Heart left ventricle (tissue), 16 donors: Measurements from ENCODE around the gene ALK. TPM values are rescaled to one million over a fixed set of nuclear protein-coding genes. Genes with fewer than 3 reads are reported as not detected.

Source experiments
- ATAC-seq, 4 donors: fragments of 200-7000 bp; cut with Tn5 transposase; one replicate each; pipeline ENCODE4 v1.9.1; 2020 to 2022; ENCODE audit warnings: moderate library complexity in 4 of 4, mild to moderate bottlenecking in 3 of 4, moderate number of reproducible peaks in 1 of 4
- DNase-seq, 5 donors: peaks; one replicate each; pipeline ENCODE4 v3.0.0-alpha.2; 2020
- H3K27ac ChIP-seq, 12 donors: fragments of 200-600 bp; sonication (generic) in 4 of 12; one replicate each; pipeline versions ENCODE4 v1.5.0 to v1.8.0; 2016 to 2022; ENCODE audit warnings: mild to moderate bottlenecking in 2 of 12
- H3K27me3 ChIP-seq, 9 donors: fragments of 200-600 bp; sonication (generic) in 2 of 9; one replicate each; pipeline versions ENCODE4 v1.5.1 to v1.8.0; 2016 to 2022; ENCODE audit warnings: mild to moderate bottlenecking in 3 of 9
- H3K36me3 ChIP-seq, 9 donors: fragments of 200-600 bp; sonication (generic) in 2 of 9; one replicate each; pipeline versions ENCODE4 v1.5.0 to v1.8.0; 2018 to 2022; ENCODE audit warnings: mild to moderate bottlenecking in 2 of 9
- H3K4me1 ChIP-seq, 12 donors: fragments of 200-600 bp; sonication (generic) in 4 of 12; one replicate each; pipeline versions ENCODE4 v1.5.0 to v1.8.0; 2016 to 2022; ENCODE audit warnings: mild to moderate bottlenecking in 3 of 12
- H3K4me3 ChIP-seq, 12 donors: fragments of 200-600 bp; sonication (generic) in 4 of 12; one replicate each; pipeline versions ENCODE4 v1.5.0 to v1.8.0; 2017 to 2022; ENCODE audit warnings: mild to moderate bottlenecking in 9 of 12, moderate library complexity in 4 of 12
- H3K9me3 ChIP-seq, 12 donors: fragments of 200-600 bp; sonication (generic) in 4 of 12; one replicate each; pipeline versions ENCODE4 v1.5.0 to v1.8.0; 2016 to 2022; ENCODE audit warnings: mild to moderate bottlenecking in 1 of 12
- POLR2A ChIP-seq, 2 donors: fragments of 450-650 bp; IDR thresholded peaks; one replicate each; pipeline ENCODE4 v1.6.1; 2017; ENCODE audit warnings: antibody characterized with exemption in 2 of 2, mild to moderate bottlenecking in 2 of 2, moderate library complexity in 2 of 2
- WGBS, 4 donors: extraction: QIAGEN DNeasy Blood & Tissue Kit in 2 of 4; methylation state at CpG; one replicate each; pipeline versions ENCODE4 v1.1.5 to v1.1.7; 2013 to 2018; 5-methylcytosine and 5-hydroxymethylcytosine counted together
- intact Hi-C, 10 donors: fragments of 100-400 bp; cut with DNase I; formaldehyde crosslinking; loops; one replicate each; pipeline versions ENCODE4 v1.11.1 to v1.14.2; 2022
- polyA plus RNA-seq, 2 donors: library from polyadenylated mRNA; stranded (reverse); fragments of 200-250 nt; gene quantifications; one replicate each; pipeline ENCODE4 v1.2.3, GENCODE V29; 2013
- total RNA-seq, 9 donors: library from RNA; depleted of rRNA in 2 of 9; stranded (reverse); fragments of >200 nt in 2 of 9; fragmentation: NEBNext Ultra II Directional in 3 of 9; extraction: Animal tissue kit (Norgen Biotek cat#: 25700) in 3 of 9; gene quantifications; one replicate each; pipeline versions ENCODE4 v1.1.0 to v1.2.4, GENCODE V29; 2016 to 2023
- TF ChIP-seq, protein P1 (sequence below), 12 donors: fragments of 200-600 bp; sonication (generic) in 4 of 12; IDR thresholded peaks; one replicate each; pipeline versions ENCODE4 v1.5.0 to v1.8.0; 2018 to 2022; ENCODE audit warnings: antibody characterized with exemption in 12 of 12, mild to moderate bottlenecking in 5 of 12
- donor health status: ischemic (EF 13 %, LVEDD 7.1; RV severe dilation, severe dysfunction).
- donor health status: healthy with polysubstance abuse.
- donor health status: DM: no; HTN: yes; CAD: no.
- donor health status: DM: no; HTN: no; CAD: no.
- donor health status: ischemic (EF 25% LVEDD 6.9; RV normal size, moderate dysfunction).
- donor health status: ischemic (EF 25% LVEDD 5.7; RV mildly dilated, moderate dysfunction).
- donor health status: healthy.
- donor health status: DM: yes; HTN: yes; CAD: no.
- donor health status: ischemic (EF 35%, LVEDD 5.7; RV mildly dilated, moderate dysfunction).
- donor health status: nonischemic (EF 11% LVEDD 7.7; RV severe dilation, severe dysfunction).
- donor health status: DM: yes; HTN: yes; CAD: no.
- donor health status: PGD.
- donor health status: ischemic (EF 29% LVEDD 5.4; RV normal size, mild dysfunction).
- donor health status: nonischemic (EF 23%, LVEDD 6.1; RV moderate dilation, normal function).

The ALK gene
- total and polyA plus RNA-seq, 11 donors: 0.05 to 0.50 (median 0.13) TPM; not detected in 5

DNA sequence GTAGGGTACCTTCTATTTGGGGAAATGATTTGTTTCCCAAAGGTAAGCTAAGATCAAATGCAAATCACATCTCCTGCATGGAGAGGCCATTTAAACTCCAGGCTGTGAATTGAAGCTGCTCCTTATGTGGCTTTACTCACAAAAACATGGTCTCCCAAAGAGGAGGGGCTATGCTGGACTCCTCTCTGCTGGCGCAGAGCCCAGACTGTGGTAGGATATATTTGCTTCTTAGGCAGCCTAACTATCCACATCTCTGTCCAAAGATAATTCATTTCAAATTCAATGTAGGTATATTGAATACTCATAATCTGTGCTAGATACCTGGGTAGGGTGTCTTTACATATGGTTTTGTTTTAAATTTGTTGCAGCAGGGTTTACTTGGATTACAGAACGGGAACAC lies 358.5 kb downstream of the ALK start:
- Histone ChIP-seq H3K4me3 (no peak overlapping the region), H3K4me1 (no peaks in the 10 kb centered on the region), H3K27me3 (no peaks in the 10 kb centered on the region), H3K36me3 (no peaks in the 10 kb centered on the region), H3K27ac (no peak overlapping the region), H3K9me3 (peaks cover 0 to 5% (median 0%) of the 10 kb centered on the region in 12 donors)
- intact Hi-C loops: no loop called here
- TF ChIP-seq, protein P1, sequence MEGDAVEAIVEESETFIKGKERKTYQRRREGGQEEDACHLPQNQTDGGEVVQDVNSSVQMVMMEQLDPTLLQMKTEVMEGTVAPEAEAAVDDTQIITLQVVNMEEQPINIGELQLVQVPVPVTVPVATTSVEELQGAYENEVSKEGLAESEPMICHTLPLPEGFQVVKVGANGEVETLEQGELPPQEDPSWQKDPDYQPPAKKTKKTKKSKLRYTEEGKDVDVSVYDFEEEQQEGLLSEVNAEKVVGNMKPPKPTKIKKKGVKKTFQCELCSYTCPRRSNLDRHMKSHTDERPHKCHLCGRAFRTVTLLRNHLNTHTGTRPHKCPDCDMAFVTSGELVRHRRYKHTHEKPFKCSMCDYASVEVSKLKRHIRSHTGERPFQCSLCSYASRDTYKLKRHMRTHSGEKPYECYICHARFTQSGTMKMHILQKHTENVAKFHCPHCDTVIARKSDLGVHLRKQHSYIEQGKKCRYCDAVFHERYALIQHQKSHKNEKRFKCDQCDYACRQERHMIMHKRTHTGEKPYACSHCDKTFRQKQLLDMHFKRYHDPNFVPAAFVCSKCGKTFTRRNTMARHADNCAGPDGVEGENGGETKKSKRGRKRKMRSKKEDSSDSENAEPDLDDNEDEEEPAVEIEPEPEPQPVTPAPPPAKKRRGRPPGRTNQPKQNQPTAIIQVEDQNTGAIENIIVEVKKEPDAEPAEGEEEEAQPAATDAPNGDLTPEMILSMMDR (IDR thresholded peaks at IDR 0.05): no peak
- TF ChIP-seq POLR2A (IDR thresholded peaks at IDR 0.05): no peak
- WGBS, 4 donors: 86 to 90% (median 88%) methylated on average over 2 of the region's 2 CpGs
- DNase-seq (no peak), ATAC-seq (no peak)

DNA sequence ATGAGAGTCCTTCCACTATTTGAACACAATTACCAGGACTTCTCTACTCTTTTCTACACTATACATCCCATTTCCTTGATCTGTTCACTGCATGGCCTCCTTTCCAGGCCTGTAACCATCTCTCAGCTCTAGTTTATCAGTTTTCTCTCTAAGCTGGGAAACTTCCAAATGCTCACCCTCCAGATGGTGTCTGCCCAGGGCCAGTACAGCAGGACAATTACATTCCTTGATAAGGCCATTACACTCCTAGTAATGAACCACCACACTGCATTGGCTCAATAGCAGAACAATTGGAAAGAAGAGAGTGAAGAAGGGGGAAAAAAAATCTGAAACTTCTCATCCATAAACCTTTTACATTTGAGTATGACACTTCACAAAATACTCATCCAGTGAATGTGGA lies 359.1 kb downstream of the ALK start:
- DNase-seq (no peak), ATAC-seq (peak in 2 of 4 donors; percentile 78 to 92)

DNA sequence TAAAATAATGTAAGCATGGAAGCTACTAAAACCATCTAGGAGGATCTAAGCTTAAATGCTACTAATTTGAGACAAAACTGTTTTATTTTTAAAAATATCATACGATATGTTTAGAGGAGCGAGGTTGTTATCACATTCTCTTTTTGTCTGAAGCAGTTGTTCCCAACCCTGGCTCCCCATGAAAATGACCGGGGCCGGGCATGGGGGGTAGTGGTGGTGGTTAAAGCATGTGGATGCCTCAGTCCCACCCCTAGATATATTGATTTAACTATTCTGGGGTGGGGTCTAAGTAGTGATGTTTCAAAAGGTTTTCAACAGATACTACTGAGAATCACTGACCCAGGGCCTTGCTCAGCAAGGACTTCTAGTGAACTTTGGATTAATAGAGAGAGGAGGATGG lies 359.8 kb downstream of the ALK start:
- H3K36me3 ChIP-seq: no peaks in the 10 kb centered on the region
- intact Hi-C loops: no loop called here
- TF ChIP-seq POLR2A (IDR thresholded peaks at IDR 0.05): no peak
- TF ChIP-seq, protein P1 (IDR thresholded peaks at IDR 0.05): no peak
- H3K9me3 ChIP-seq: peaks cover 0 to 5% (median 0%) of the 10 kb centered on the region in 12 donors
- ATAC-seq (no peak), DNase-seq (no peak)
- no peak overlapping the region for H3K27ac ChIP-seq
- H3K4me1 ChIP-seq: no peaks in the 10 kb centered on the region
- H3K4me3 ChIP-seq: no peak overlapping the region
- WGBS, 4 donors: 86 to 95% (median 93%) methylated on average over 4 of the region's 4 CpGs
- H3K27me3 ChIP-seq: no peaks in the 10 kb centered on the region

More for the DNA sequence above, 359.1 kb downstream of the ALK start:
- Histone ChIP-seq H3K4me1 (no peaks in the 10 kb centered on the region), H3K27me3 (no peaks in the 10 kb centered on the region), H3K36me3 (no peaks in the 10 kb centered on the region), H3K4me3 (no peak overlapping the region), H3K9me3 (peaks cover 0 to 5% (median 0%) of the 10 kb centered on the region in 12 donors), H3K27ac (no peak overlapping the region)
- TF ChIP-seq POLR2A (IDR thresholded peaks at IDR 0.05): no peak
- intact Hi-C loops: no loop called here

DNA sequence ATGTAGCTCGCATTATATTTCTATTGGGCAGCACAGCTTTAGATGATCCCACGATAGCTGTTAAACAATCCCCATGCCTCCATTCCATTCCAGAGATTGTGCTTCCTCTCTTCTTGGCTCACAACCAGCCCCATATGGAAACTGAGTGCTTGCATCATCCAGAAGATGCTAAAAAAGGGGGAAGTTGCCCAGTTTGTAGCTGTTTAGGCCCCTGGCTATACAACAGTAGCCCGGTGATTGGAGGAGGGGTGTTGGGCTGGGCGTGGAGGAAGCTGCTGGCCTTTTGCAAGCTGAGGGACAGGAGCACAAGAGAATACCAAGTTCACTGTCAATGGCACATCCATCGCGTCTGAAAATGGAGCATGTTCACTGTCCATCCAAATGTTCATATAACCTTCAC lies 360.2 kb downstream of the ALK start:
- H3K36me3 ChIP-seq: no peaks in the 10 kb centered on the region
- ATAC-seq (no peak), DNase-seq (no peak)
- H3K4me3 ChIP-seq: no peak overlapping the region
- no peak for TF ChIP-seq POLR2A (IDR thresholded peaks at IDR 0.05)
- TF ChIP-seq, protein P1 (IDR thresholded peaks at IDR 0.05): no peak
- intact Hi-C loops: no loop called here
- no peaks in the 10 kb centered on the region for H3K27me3 ChIP-seq
- WGBS, 4 donors: 72 to 86% (median 77%) methylated on average over 6 of the region's 6 CpGs
- H3K27ac ChIP-seq: no peak overlapping the region
- no peaks in the 10 kb centered on the region for H3K4me1 ChIP-seq
- H3K9me3 ChIP-seq: peaks cover 0 to 5% (median 0%) of the 10 kb centered on the region in 12 donors

DNA sequence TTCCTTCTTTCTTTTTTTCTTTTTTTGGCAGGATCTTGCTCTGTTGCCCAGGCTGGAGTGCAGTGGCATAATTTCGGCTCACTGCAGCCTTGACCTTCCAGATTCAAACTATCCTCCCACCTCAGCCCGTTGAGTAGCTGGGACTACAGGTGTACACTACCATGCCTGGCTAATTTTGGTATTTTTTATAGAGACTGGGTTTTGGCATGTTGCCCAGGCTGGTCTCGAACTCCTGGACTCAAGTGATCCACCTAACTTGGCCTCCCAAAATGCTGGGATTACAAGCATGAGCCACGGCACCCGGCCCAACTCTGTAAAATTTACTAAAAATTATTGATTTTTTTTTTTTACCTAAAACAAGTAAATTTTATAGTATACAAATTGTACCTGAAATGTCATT lies 360.8 kb downstream of the ALK start:
- intact Hi-C loops: no loop called here
- Histone ChIP-seq H3K36me3 (no peaks in the 10 kb centered on the region), H3K27me3 (no peaks in the 10 kb centered on the region), H3K27ac (no peak overlapping the region), H3K9me3 (peaks cover 0 to 5% (median 0%) of the 10 kb centered on the region in 12 donors), H3K4me1 (no peaks in the 10 kb centered on the region), H3K4me3 (no peak overlapping the region)
- TF ChIP-seq, protein P1 (IDR thresholded peaks at IDR 0.05): no peak
- no peak for TF ChIP-seq POLR2A (IDR thresholded peaks at IDR 0.05)
- 81 to 86% (median 84%) methylated on average over 5 of the region's 5 CpGs for WGBS, 4 donors
- DNase-seq (no peak), ATAC-seq (no peak)
